HEK293 (cell line): Measurements from ENCODE around the gene DPF3.
A peak's percentile ranks its signal among the peaks of the same experiment; 100 is the strongest.

ENCODE experiments used
- CTCF ChIA-PET: fragments of 350-600 bp; formaldehyde crosslinking; extraction: SDS; loops from one replicate; lab custom pipeline; 2021; ENCODE audit warnings: antibody characterized with exemption; lab: Yijun Ruan, JAX
- POLR2A ChIA-PET: fragments of 300-600 bp; formaldehyde crosslinking; extraction: SDS; loops from one replicate; lab custom pipeline; 2020; ENCODE audit warnings: antibody characterized with exemption, inconsistent platforms; lab: Yijun Ruan, JAX
- H3K27ac ChIP-seq: fragments of 200-500 bp; sonication (Bioruptor generic); 2 replicates; pipeline ENCODE4 v1.5.1; 2014; ENCODE audit warnings: low read depth, low read length, control low read depth, inconsistent platforms; ENCODE audit errors: extremely low read depth
- H3K36me3 ChIP-seq, 2 experiments: fragments of 200-500 bp in 1 of 2; sonication (Bioruptor generic) in 1 of 2; 1 replicate in 1 of 2; 2 replicates in 1 of 2; pipeline ENCODE4 v1.5.1; 2014 to 2017; ENCODE audit warnings: inconsistent platforms in 2 of 2, low read length in 2 of 2; ENCODE audit not compliant: control insufficient read depth in 2 of 2, insufficient read depth in 1 of 2
- H3K4me1 ChIP-seq: fragments of 200-500 bp; sonication (Bioruptor generic); 2 replicates; pipeline ENCODE4 v1.5.1; 2014; ENCODE audit warnings: mild to moderate bottlenecking, low read length, inconsistent platforms; ENCODE audit not compliant: control insufficient read depth, insufficient read depth
- H3K4me3 ChIP-seq: 2 replicates; pipeline ENCODE4 v1.5.1; 2011; ENCODE audit warnings: low read depth, mild to moderate bottlenecking, control low read depth, low read length, moderate library complexity
- H3K9me3 ChIP-seq: fragments of 200-500 bp; sonication (Bioruptor generic); 2 replicates; pipeline ENCODE4 v1.5.1; 2014; ENCODE audit warnings: low read depth, low read length, inconsistent platforms; ENCODE audit not compliant: control insufficient read depth, insufficient read depth
- FEZF1 ChIP-seq: fragments of 450-650 bp; formaldehyde crosslinking; IDR thresholded peaks from 2 replicates; pipeline ENCODE4 v1.5.1; 2016; ENCODE audit warnings: missing biosample characterization, missing genetic modification characterization
- GLI4 ChIP-seq: fragments of 450-650 bp; formaldehyde crosslinking; IDR thresholded peaks from 2 replicates; pipeline ENCODE4 v1.5.1; 2016; ENCODE audit warnings: missing biosample characterization, missing genetic modification characterization
- GLIS2 ChIP-seq: fragments of 450-650 bp; formaldehyde crosslinking; IDR thresholded peaks from 2 replicates; pipeline ENCODE4 v1.5.1; 2016; ENCODE audit warnings: missing biosample characterization, missing genetic modification characterization
- KLF1 ChIP-seq: fragments of 450-650 bp; formaldehyde crosslinking; IDR thresholded peaks from 2 replicates; pipeline ENCODE4 v1.5.1; 2016; ENCODE audit warnings: missing biosample characterization, missing genetic modification characterization
- KLF16 ChIP-seq: fragments of 450-650 bp; formaldehyde crosslinking; IDR thresholded peaks from 2 replicates; pipeline ENCODE4 v1.5.1; 2017; ENCODE audit warnings: missing biosample characterization, missing genetic modification characterization
- KLF8 ChIP-seq: fragments of 450-650 bp; formaldehyde crosslinking; IDR thresholded peaks from 2 replicates; pipeline ENCODE4 v1.5.1; 2016; ENCODE audit warnings: missing biosample characterization, missing genetic modification characterization
- MZF1 ChIP-seq: fragments of 450-650 bp; formaldehyde crosslinking; IDR thresholded peaks from 2 replicates; pipeline ENCODE4 v1.5.1; 2017; ENCODE audit warnings: missing biosample characterization, missing genetic modification characterization, borderline replicate concordance
- RBAK ChIP-seq: fragments of 450-650 bp; formaldehyde crosslinking; IDR thresholded peaks from 2 replicates; pipeline ENCODE4 v1.5.1; 2016; ENCODE audit warnings: missing biosample characterization, missing genetic modification characterization
- ZBTB17 ChIP-seq: fragments of 450-650 bp; formaldehyde crosslinking; IDR thresholded peaks from 2 replicates; pipeline ENCODE4 v1.5.1; 2016; ENCODE audit warnings: missing biosample characterization, missing genetic modification characterization
- ZFP3 ChIP-seq: fragments of 450-650 bp; formaldehyde crosslinking; IDR thresholded peaks from 2 replicates; pipeline ENCODE4 v1.5.1; 2016; ENCODE audit warnings: low read depth, missing biosample characterization, missing genetic modification characterization
- ZFP37 ChIP-seq: fragments of 450-650 bp; formaldehyde crosslinking; IDR thresholded peaks from 2 replicates; pipeline ENCODE4 v1.5.1; 2016; ENCODE audit warnings: missing biosample characterization, missing genetic modification characterization
- ZNF223 ChIP-seq: fragments of 450-650 bp; formaldehyde crosslinking; IDR thresholded peaks from 2 replicates; pipeline ENCODE4 v1.5.1; 2016; ENCODE audit warnings: missing biosample characterization, missing genetic modification characterization
- ZNF239 ChIP-seq: fragments of 450-650 bp; formaldehyde crosslinking; IDR thresholded peaks from 2 replicates; pipeline ENCODE4 v1.5.1; 2016; ENCODE audit warnings: missing biosample characterization, missing genetic modification characterization
- ZNF302 ChIP-seq: fragments of 450-650 bp; formaldehyde crosslinking; IDR thresholded peaks from 2 replicates; pipeline ENCODE4 v1.5.1; 2016; ENCODE audit warnings: missing biosample characterization, missing genetic modification characterization, low read depth
- ZNF530 ChIP-seq: fragments of 450-650 bp; formaldehyde crosslinking; IDR thresholded peaks from 2 replicates; pipeline ENCODE4 v1.5.1; 2016; ENCODE audit warnings: low read depth, missing biosample characterization, missing genetic modification characterization
- ZNF558 ChIP-seq: fragments of 450-650 bp; formaldehyde crosslinking; IDR thresholded peaks from 2 replicates; pipeline ENCODE4 v1.5.1; 2016; ENCODE audit warnings: missing biosample characterization, missing genetic modification characterization
- ZNF624 ChIP-seq: fragments of 450-650 bp; formaldehyde crosslinking; IDR thresholded peaks from 2 replicates; pipeline ENCODE4 v1.5.1; 2017; ENCODE audit warnings: missing biosample characterization, missing genetic modification characterization
- ZNF830 ChIP-seq: fragments of 450-650 bp; IDR thresholded peaks from 2 replicates; pipeline ENCODE4 v1.5.0; 2018; ENCODE audit warnings: missing biosample characterization, missing genetic modification characterization, low read depth, mild to moderate bottlenecking, moderate library complexity
- ZNF843 ChIP-seq: fragments of 450-650 bp; formaldehyde crosslinking; IDR thresholded peaks from 2 replicates; pipeline ENCODE4 v1.5.1; 2016; ENCODE audit warnings: missing biosample characterization, missing genetic modification characterization
- TF ChIP-seq, protein P1 (sequence below): fragments of 450-650 bp; formaldehyde crosslinking; IDR thresholded peaks from 2 replicates; pipeline ENCODE4 v1.5.0; 2017; ENCODE audit warnings: missing biosample characterization, missing genetic modification characterization, borderline replicate concordance
- TF ChIP-seq, protein P2 (sequence below): fragments of 450-650 bp; formaldehyde crosslinking; IDR thresholded peaks from 2 replicates; pipeline ENCODE4 v1.5.1; 2017; ENCODE audit warnings: missing biosample characterization, missing genetic modification characterization
- TF ChIP-seq, protein P3 (sequence below): fragments of 450-650 bp; formaldehyde crosslinking; IDR thresholded peaks from 2 replicates; pipeline ENCODE4 v1.5.1; 2016; ENCODE audit warnings: missing biosample characterization, missing genetic modification characterization

DPF3 gene

DNA sequence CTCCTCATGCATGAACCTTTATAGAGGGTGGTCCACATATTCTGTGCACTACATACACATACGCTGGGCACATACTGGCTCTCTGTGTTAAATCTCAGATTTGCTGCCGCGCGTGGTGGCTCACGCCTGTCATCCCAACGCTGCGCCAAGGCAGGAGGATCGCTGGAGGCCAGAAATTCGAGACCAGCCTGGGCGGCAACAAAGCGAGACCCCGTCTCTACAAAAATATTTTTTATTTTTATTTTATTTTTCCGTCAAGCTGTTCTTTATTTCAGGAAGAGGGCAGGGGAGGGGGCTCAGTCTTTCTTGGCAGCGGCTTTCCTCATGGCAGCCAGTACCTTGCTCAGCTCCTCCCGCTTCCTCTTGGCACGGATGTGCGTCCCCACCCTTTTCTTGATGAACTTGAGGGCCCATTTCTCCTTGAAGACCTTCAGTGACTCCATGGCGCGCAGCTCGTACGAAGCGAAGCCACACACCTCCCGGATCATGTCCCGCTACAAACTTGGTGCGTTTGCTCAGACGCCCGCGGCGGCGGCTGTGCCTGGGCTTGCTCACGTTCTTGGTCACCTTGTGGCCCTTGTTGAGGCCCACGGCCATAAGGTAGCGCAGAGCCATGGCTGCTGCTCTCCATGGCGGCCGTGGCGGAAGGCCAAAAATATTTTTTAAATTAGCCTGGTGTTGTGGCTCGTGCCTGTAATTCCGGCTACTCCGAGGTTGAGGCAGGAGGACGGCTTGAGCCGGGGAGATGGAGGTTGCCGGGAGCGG, 35.6 kb upstream of the DPF3 start:
- TF ChIP-seq, protein P1, sequence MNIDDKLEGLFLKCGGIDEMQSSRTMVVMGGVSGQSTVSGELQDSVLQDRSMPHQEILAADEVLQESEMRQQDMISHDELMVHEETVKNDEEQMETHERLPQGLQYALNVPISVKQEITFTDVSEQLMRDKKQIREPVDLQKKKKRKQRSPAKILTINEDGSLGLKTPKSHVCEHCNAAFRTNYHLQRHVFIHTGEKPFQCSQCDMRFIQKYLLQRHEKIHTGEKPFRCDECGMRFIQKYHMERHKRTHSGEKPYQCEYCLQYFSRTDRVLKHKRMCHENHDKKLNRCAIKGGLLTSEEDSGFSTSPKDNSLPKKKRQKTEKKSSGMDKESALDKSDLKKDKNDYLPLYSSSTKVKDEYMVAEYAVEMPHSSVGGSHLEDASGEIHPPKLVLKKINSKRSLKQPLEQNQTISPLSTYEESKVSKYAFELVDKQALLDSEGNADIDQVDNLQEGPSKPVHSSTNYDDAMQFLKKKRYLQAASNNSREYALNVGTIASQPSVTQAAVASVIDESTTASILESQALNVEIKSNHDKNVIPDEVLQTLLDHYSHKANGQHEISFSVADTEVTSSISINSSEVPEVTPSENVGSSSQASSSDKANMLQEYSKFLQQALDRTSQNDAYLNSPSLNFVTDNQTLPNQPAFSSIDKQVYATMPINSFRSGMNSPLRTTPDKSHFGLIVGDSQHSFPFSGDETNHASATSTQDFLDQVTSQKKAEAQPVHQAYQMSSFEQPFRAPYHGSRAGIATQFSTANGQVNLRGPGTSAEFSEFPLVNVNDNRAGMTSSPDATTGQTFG (tag by site-specific recombination) = no peak
- no peak for TF ChIP-seq RBAK (tag by site-specific recombination)
- TF ChIP-seq ZBTB17 = no peak
- no peak for TF ChIP-seq FEZF1 (tag by site-specific recombination)
- TF ChIP-seq ZNF239 = no peak
- TF ChIP-seq, protein P2, sequence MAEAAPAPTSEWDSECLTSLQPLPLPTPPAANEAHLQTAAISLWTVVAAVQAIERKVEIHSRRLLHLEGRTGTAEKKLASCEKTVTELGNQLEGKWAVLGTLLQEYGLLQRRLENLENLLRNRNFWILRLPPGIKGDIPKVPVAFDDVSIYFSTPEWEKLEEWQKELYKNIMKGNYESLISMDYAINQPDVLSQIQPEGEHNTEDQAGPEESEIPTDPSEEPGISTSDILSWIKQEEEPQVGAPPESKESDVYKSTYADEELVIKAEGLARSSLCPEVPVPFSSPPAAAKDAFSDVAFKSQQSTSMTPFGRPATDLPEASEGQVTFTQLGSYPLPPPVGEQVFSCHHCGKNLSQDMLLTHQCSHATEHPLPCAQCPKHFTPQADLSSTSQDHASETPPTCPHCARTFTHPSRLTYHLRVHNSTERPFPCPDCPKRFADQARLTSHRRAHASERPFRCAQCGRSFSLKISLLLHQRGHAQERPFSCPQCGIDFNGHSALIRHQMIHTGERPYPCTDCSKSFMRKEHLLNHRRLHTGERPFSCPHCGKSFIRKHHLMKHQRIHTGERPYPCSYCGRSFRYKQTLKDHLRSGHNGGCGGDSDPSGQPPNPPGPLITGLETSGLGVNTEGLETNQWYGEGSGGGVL (tag by site-specific recombination) = no peak
- no peak for TF ChIP-seq ZFP3 (tag by site-specific recombination)
- no peak for TF ChIP-seq ZNF223
- TF ChIP-seq, all 188 proteins: peak for 0
- Histone ChIP-seq H3K9me3 (no peaks in the 10 kb centered on the region), H3K4me3 (no peak overlapping the region), H3K36me3 (peaks cover 0 to 4% of the 10 kb centered on the region in 2 experiments; a peak in 2 of 3 replicates), H3K4me1 (no peaks in the 10 kb centered on the region), H3K27ac (no peak overlapping the region)
- ChIA-PET CTCF (interaction anchor here (1.5 kb wide), 1 partner anchor 19 kb away, joined by 8 read pairs; no protein-coding TSS in a partner anchor), POLR2A (no interaction called here)

DNA sequence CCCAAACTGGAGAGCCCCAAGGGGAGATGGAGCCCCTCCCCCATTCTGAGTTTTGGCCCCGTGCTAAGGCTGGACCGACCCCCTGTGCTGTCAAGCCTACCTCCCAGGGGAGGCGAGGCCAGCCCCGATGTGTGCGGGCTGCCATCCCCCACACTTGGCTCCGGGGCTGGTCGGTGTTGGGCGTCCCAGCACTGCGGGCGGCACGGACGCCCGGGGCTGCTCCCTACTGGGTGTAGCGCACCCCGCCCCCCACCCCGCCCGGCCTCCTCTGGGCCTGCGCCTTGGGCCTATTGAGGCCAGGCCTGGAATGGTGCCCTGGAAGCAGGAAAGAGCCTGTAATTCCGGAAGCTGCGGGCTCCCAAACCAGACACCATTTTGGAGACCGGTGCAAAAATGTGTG, 35.0 kb upstream of the DPF3 start:
- TF ChIP-seq KLF8 = no peak
- no peak for TF ChIP-seq ZNF624 (tag by site-specific recombination)
- peak; percentile 69 for TF ChIP-seq KLF1 (tag by site-specific recombination)
- H3K4me3 ChIP-seq = no peak overlapping the region
- ChIA-PET CTCF (interaction anchor here (1.5 kb wide), 1 partner anchor 20 kb away, joined by 8 read pairs; no protein-coding TSS in a partner anchor), POLR2A (no interaction called here)
- no peaks in the 10 kb centered on the region for H3K9me3 ChIP-seq
- H3K27ac ChIP-seq = no peak overlapping the region
- no peaks in the 10 kb centered on the region for H3K4me1 ChIP-seq
- H3K36me3 ChIP-seq = peaks cover 0 to 4% of the 10 kb centered on the region in 2 experiments; a peak in 2 of 3 replicates

DNA sequence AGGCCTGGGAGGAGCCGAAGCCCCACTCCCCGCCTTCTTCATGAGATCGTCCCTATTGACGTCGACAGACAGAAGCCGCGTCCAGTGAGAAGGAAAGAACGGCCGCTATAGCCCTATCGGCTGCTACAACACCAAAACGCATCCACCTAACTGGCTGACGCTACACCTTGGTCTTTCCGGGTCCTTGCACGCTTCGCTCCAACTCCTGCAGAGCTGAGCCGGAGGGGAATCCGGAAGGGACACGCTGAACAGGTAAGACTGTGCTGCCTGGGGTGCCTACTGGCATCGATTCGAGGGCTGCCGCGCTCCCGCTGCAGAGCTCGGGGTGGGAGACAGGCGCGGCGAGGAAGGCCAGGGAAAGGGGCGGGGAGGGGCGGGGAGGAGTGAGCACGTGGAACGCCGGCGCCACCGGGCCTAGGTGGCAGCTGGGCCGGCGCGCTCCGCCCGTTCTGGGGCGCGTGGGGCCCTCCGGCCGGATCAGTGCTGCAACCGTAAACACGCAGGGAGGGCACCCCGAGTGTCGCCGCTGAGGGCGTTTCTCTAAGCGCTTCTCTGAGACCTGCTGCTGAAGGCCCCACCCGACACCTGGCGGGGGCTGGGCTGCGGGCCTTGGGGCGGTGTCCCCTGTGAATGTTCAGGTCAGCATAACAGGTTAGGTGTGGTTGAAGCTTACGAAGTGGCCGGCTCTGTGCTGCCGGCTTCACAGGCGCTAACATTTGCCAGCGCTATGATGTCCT, 32.6 kb upstream of the DPF3 start, which contains the start of gene DCAF4:
TSS of gene DCAF4 (plus strand) at position 173 of the 737 bp plus-strand sequence. CDS start 11,515 bp downstream, outside the sequence.
- Histone ChIP-seq H3K9me3 (no peaks in the 10 kb centered on the region), H3K4me1 (no peaks in the 10 kb centered on the region), H3K27ac (peak within 1 kb of the TSS; percentile 69), H3K36me3 (peaks cover 0 to 4% of the 10 kb centered on the region in 2 experiments; a peak in 2 of 3 replicates), H3K4me3 (peak within 1 kb of the TSS; percentile 79)
- CTCF ChIA-PET = interaction anchor here (0.6 to 1.7 kb wide), 2 partner anchors 22 to 365 kb away, joined by 3 to 7 read pairs; no protein-coding TSS in a partner anchor
- POLR2A ChIA-PET = interaction anchor here (0.6 to 1.8 kb wide), 4 partner anchors 19 to 191 kb away, joined by 3 to 7 read pairs (median 4); partner anchors contain the start of genes DPF3 and RBM25
- TF ChIP-seq GLI4 (tag by site-specific recombination) = no peak
- TF ChIP-seq ZNF558 (tag by site-specific recombination) = no peak
- peak; percentile 94 for TF ChIP-seq KLF16
- TF ChIP-seq ZNF830 (tag by site-specific recombination) = no peak
- TF ChIP-seq, protein P3, sequence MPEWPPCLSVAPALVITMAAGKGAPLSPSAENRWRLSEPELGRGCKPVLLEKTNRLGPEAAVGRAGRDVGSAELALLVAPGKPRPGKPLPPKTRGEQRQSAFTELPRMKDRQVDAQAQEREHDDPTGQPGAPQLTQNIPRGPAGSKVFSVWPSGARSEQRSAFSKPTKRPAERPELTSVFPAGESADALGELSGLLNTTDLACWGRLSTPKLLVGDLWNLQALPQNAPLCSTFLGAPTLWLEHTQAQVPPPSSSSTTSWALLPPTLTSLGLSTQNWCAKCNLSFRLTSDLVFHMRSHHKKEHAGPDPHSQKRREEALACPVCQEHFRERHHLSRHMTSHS (tag by site-specific recombination) = no peak
- TF ChIP-seq ZFP37 = no peak
- no peak for TF ChIP-seq ZNF843
- no peak for TF ChIP-seq ZNF624 (tag by site-specific recombination)
- TF ChIP-seq GLIS2 (tag by site-specific recombination) = peak; percentile 75; the same call in 1 of the 2 replicates
- TF ChIP-seq ZNF302 (tag by site-specific recombination) = no peak
- no peak for TF ChIP-seq ZNF530 (tag by site-specific recombination)
- TF ChIP-seq MZF1 (tag by site-specific recombination) = no peak
